Measurements from ENCODE around the gene TLCD4.

Gene TLCD4

GRCh38 chr1:95095833-95096217 is 21.3 kb upstream of the TLCD4 start:
- DNase-seq (ENCODE audit: low spot score), result no peak

GRCh38 chr1:95096218-95096841 is 20.8 kb upstream of the TLCD4 start:
- DNase-seq (ENCODE audit: low spot score), result no peak

- DNase-seq (ENCODE audit: low spot score), result no peak
Observed at GRCh38 chr1:95097426-95097825, 19.7 kb upstream of the TLCD4 start.

GRCh38 chr1:95098196-95098595 is 19.0 kb upstream of the TLCD4 start:
- no peak for DNase-seq (ENCODE audit: low spot score)

GRCh38 chr1:95108792-95109191 is 8.4 kb upstream of the TLCD4 start:
- DNase-seq (ENCODE audit: low spot score), result no peak

GRCh38 chr1:95111014-95111413 is 6.1 kb upstream of the TLCD4 start:
- DNase-seq (ENCODE audit: low spot score), result no peak

- DNase-seq (ENCODE audit: low spot score), result no peak
Observed at GRCh38 chr1:95113684-95114083, 3.5 kb upstream of the TLCD4 start.

GRCh38 chr1:95115708-95116137 is 1.4 kb upstream of the TLCD4 start:
- DNase-seq (ENCODE audit: low spot score), result no peak

- DNase-seq (ENCODE audit: low spot score), result peak; percentile 67
Observed at GRCh38 chr1:95116580-95117206, 462 bp upstream of the TLCD4 start.

- DNase-seq (ENCODE audit: low spot score), result peak; percentile 36
Observed at GRCh38 chr1:95118067-95118499, 928 bp downstream of the TLCD4 start.

GRCh38 chr1:95118710-95119109 is 1.6 kb downstream of the TLCD4 start:
- DNase-seq (ENCODE audit: low spot score), result no peak

GRCh38 chr1:95119273-95119672 is 2.1 kb downstream of the TLCD4 start:
- no peak for DNase-seq (ENCODE audit: low spot score)

- no peak for DNase-seq (ENCODE audit: low spot score)
Observed at GRCh38 chr1:95122151-95122697, 5.1 kb downstream of the TLCD4 start.

GRCh38 chr1:95124342-95124741 is 7.2 kb downstream of the TLCD4 start:
- no peak for DNase-seq (ENCODE audit: low spot score)

- DNase-seq (ENCODE audit: low spot score), result no peak
Observed at GRCh38 chr1:95126366-95126765, 9.2 kb downstream of the TLCD4 start.

GRCh38 chr1:95126846-95127245 is 9.7 kb downstream of the TLCD4 start:
- no peak for DNase-seq (ENCODE audit: low spot score)

- DNase-seq (ENCODE audit: low spot score), result no peak
Observed at GRCh38 chr1:95127380-95127779, 10.2 kb downstream of the TLCD4 start.

GRCh38 chr1:95132762-95133161 is 15.6 kb downstream of the TLCD4 start:
- no peak for DNase-seq (ENCODE audit: low spot score)

- DNase-seq (ENCODE audit: low spot score), result peak; percentile 63
Observed at GRCh38 chr1:95133687-95134086, 16.5 kb downstream of the TLCD4 start.

- no peak for DNase-seq (ENCODE audit: low spot score)
Observed at GRCh38 chr1:95138223-95138622, 21.1 kb downstream of the TLCD4 start.

- no peak for DNase-seq (ENCODE audit: low spot score)
Observed at GRCh38 chr1:95139039-95139438, 21.9 kb downstream of the TLCD4 start.

GRCh38 chr1:95140791-95141190 is 23.6 kb downstream of the TLCD4 start:
- no peak for DNase-seq (ENCODE audit: low spot score)

GRCh38 chr1:95145493-95145892 is 28.3 kb downstream of the TLCD4 start:
- no peak for DNase-seq (ENCODE audit: low spot score)

- no peak for DNase-seq (ENCODE audit: low spot score)
Observed at GRCh38 chr1:95146637-95147036, 29.5 kb downstream of the TLCD4 start.
